ENCODE data around the gene USF3.

DNA sequence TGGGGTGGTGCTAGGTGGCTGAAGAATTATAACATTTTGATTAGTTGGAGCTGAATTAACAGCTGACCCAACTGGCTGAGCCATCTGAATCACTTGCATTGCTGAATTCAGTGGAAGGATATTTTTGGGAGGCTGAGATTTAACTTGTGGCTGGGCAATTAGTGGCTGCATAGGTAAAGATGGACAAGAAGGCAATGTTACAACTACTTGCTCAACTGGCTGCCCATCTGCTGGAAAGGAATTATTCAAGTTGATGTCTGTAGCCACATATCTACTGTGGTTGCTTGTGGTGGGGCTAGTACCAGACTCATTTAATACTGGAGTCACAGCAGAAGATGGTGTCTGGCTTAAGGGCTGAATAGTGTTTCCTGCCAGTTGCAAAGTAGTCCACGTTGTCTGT, 36.4 kb downstream of the USF3 start:
- TF ChIP-seq CTCF (IDR thresholded peaks at IDR 0.05; ENCODE audit: insufficient read depth, low read length, poor library complexity, severe bottlenecking) = no peak
- no peak for TF ChIP-seq EZH2phosphoT487 (conservative IDR thresholded peaks at IDR 0.05; ENCODE audit: low read length)

Data from SU-DHL-6 (cell line).